SK-N-SH (cell line): Measurements from ENCODE around the gene CFDP1.

Experiments
- CHD2 ChIP-seq: fragments of 150-350 bp; IDR thresholded peaks from 2 replicates; pipeline ENCODE4 v1.6.1; 2018; ENCODE audit warnings: low read length; ENCODE audit not compliant: partially characterized antibody
- CTCF ChIP-seq: fragments of 200-600 bp; sonication (generic); IDR thresholded peaks from 2 replicates; pipeline ENCODE4 v1.6.1; 2017; ENCODE audit warnings: antibody characterized with exemption, mild to moderate bottlenecking, moderate library complexity
- EP300 ChIP-seq, 2 experiments: IDR thresholded peaks; 2 replicates each; pipeline versions ENCODE4 v1.4.0 to v1.6.1; 2012; ENCODE audit warnings: borderline replicate concordance in 1 of 2, low read depth in 1 of 2, low read length in 1 of 2
- GABPA ChIP-seq: IDR thresholded peaks from 2 replicates; pipeline ENCODE4 v1.4.0; 2012; ENCODE audit warnings: low read depth, mild to moderate bottlenecking
- JUND ChIP-seq: IDR thresholded peaks from 2 replicates; pipeline ENCODE4 v1.4.0; 2012
- NFIC ChIP-seq: IDR thresholded peaks from 2 replicates; pipeline ENCODE4 v1.4.0; 2012; ENCODE audit warnings: borderline replicate concordance
- NRF1 ChIP-seq: IDR thresholded peaks from 2 replicates; pipeline ENCODE4 v1.6.1; 2012; ENCODE audit warnings: low read depth, mild to moderate bottlenecking, low read length
- RCOR1 ChIP-seq: fragments of 150-350 bp; IDR thresholded peaks from 2 replicates; pipeline ENCODE4 v1.6.1; 2017; ENCODE audit warnings: antibody characterized with exemption, low read length
- TCF12 ChIP-seq: IDR thresholded peaks from 2 replicates; pipeline ENCODE4 v1.4.0; 2012
- USF2 ChIP-seq: fragments of 150-350 bp; IDR thresholded peaks from 2 replicates; pipeline ENCODE4 v1.6.1; 2017; ENCODE audit warnings: antibody characterized with exemption, low read length, low read depth, borderline replicate concordance
- TF ChIP-seq, protein P1 (sequence below): IDR thresholded peaks from 2 replicates; pipeline ENCODE4 v1.4.0; 2012; ENCODE audit warnings: low read depth

GRCh38 chr16:75279305-75279704, 154.0 kb downstream of the CFDP1 start:
- TF ChIP-seq USF2 (no peak), TCF12 (no peak), CTCF (no peak), JUND (no peak), RCOR1 (no peak), GABPA (no peak), CHD2 (no peak), EP300 (IDR thresholded peaks at IDR 0.05; ENCODE audit: borderline replicate concordance in 1 of 2, low read depth in 1 of 2, low read length in 1 of 2) (no peak), NFIC (no peak), NRF1 (no peak)
- TF ChIP-seq, protein P1, sequence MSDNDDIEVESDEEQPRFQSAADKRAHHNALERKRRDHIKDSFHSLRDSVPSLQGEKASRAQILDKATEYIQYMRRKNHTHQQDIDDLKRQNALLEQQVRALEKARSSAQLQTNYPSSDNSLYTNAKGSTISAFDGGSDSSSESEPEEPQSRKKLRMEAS: no peak
